Measurements from ENCODE around the gene SSTR1. TPM values are rescaled to one million over a fixed set of nuclear protein-coding genes. Genes with fewer than 3 reads are reported as not detected.

Gene SSTR1, protein sequence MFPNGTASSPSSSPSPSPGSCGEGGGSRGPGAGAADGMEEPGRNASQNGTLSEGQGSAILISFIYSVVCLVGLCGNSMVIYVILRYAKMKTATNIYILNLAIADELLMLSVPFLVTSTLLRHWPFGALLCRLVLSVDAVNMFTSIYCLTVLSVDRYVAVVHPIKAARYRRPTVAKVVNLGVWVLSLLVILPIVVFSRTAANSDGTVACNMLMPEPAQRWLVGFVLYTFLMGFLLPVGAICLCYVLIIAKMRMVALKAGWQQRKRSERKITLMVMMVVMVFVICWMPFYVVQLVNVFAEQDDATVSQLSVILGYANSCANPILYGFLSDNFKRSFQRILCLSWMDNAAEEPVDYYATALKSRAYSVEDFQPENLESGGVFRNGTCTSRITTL
- total RNA-seq: not detected
- not detected for total RNA-seq (2013)

DNA sequence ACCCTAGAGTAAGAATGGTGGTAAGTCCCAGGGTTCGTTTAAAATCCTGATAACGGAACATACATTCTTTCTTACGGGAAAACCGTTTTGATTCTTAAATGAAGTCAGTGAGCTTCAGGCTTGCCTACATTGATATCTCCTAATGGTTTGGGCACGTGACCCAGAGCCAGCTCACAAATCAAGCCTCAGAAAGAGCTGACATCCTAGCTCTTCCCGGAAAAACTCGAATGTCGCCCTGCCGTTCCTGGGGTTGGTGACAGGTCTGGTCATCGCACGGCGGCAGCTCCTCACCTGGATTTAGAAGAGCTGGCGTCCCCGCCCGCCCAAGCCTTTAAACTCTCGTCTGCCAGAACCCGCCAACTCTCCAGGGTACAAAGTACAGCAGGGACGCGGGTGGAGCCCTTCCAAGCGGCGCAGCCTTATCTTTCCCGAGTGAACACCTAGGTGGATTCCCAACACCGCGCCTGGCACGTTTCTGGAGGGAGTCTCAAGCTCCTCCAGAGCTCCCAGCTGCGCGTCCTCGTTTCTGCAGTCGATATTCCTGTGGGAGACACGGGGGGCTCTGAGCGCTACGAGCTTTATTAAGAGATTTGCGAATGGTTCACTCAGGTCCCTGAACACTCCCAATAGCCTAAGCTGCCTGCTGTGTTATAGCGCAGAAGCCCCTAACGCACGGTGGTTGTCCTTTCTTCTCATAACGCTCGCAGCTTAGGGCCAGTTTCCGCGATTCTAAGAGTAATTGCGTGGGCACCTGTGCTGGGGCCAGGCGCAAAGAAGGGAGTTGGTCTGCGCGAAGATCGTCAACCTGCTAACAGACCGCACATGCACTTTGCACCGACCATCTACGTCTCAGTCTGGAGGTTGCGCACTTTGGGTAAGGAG, at the start of gene SSTR1:
SSTR1 (plus strand) TSS at position 169 of the 882 bp plus-strand sequence. CDS start 1,486 bp downstream, outside the sequence.
- intact Hi-C loops (cut with micrococcal nuclease): no loop called here

DNA sequence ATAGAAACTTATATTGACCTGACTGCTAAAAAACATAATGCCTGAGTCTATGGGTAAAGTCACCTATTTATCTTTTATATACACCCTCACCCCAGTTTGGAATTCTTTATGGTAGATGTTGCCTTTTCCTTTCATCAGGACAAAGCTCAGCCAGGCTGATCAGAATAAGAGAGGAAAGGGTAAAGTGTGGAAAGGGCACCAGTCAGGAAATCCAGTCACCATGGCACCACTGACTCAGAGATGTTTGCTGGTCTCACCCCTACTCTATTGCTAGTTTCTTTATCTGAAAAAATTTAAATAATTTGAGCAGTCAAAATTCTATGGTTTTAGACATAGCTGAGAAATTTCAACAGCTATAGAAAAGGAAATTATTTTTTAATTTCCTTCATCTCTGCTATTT, 49.2 kb upstream of the SSTR1 start:
- H3K27me3 Mint-ChIP-seq (ENCODE audit: low read depth in 2 of 2): peaks cover 9 to 11% of the 10 kb centered on the region in 2 donors
- Histone ChIP-seq H3K9me3 (ENCODE audit: control insufficient read depth, insufficient read depth, low read length) (no peaks in the 10 kb centered on the region), H3K27me3 (ENCODE audit: control insufficient read depth, insufficient read depth, low read length) (no peaks in the 10 kb centered on the region), H3K4me1 (ENCODE audit: control insufficient read depth, insufficient read depth, low read length) (no peaks in the 10 kb centered on the region), H3K36me3 (ENCODE audit: control insufficient read depth, insufficient read depth, low read length) (no peaks in the 10 kb centered on the region), H3K4me3 (ENCODE audit: low read length) (no peak overlapping the region), H3K27ac (ENCODE audit: low read length) (no peak overlapping the region)
- H3K4me3 Mint-ChIP-seq: no peak overlapping the region
- H3K27ac Mint-ChIP-seq: no peak overlapping the region
- TF ChIP-seq, protein P1, sequence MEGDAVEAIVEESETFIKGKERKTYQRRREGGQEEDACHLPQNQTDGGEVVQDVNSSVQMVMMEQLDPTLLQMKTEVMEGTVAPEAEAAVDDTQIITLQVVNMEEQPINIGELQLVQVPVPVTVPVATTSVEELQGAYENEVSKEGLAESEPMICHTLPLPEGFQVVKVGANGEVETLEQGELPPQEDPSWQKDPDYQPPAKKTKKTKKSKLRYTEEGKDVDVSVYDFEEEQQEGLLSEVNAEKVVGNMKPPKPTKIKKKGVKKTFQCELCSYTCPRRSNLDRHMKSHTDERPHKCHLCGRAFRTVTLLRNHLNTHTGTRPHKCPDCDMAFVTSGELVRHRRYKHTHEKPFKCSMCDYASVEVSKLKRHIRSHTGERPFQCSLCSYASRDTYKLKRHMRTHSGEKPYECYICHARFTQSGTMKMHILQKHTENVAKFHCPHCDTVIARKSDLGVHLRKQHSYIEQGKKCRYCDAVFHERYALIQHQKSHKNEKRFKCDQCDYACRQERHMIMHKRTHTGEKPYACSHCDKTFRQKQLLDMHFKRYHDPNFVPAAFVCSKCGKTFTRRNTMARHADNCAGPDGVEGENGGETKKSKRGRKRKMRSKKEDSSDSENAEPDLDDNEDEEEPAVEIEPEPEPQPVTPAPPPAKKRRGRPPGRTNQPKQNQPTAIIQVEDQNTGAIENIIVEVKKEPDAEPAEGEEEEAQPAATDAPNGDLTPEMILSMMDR (IDR thresholded peaks at IDR 0.05): no peak
- DNase-seq: no peak
- no peaks in the 10 kb centered on the region for H3K9me3 Mint-ChIP-seq
- H3K36me3 Mint-ChIP-seq: no peaks in the 10 kb centered on the region
- no peaks in the 10 kb centered on the region for H3K4me1 Mint-ChIP-seq
- no peak for ATAC-seq
- intact Hi-C loops (cut with micrococcal nuclease): no loop called here

More for the DNA sequence above, at the start of gene SSTR1:
- peaks cover 5% of the 10 kb centered on the region for H3K36me3 Mint-ChIP-seq
- peaks cover 3% of the 10 kb centered on the region for H3K4me1 ChIP-seq (ENCODE audit: control insufficient read depth, insufficient read depth, low read length)
- H3K9me3 ChIP-seq (ENCODE audit: control insufficient read depth, insufficient read depth, low read length): no peaks in the 10 kb centered on the region
- H3K4me3 ChIP-seq (ENCODE audit: low read length): no peak within 1 kb of the TSS
- DNase-seq (no peak), ATAC-seq (no peak)
- no peaks in the 10 kb centered on the region for H3K36me3 ChIP-seq (ENCODE audit: control insufficient read depth, insufficient read depth, low read length)
- WGBS (ENCODE audit: insufficient coverage): 5% methylated on average over 49 of the region's 49 CpGs
- H3K27me3 ChIP-seq (ENCODE audit: control insufficient read depth, insufficient read depth, low read length): peaks cover 25% of the 10 kb centered on the region
- no peak within 1 kb of the TSS for H3K27ac Mint-ChIP-seq
- peaks cover 0 to 2% of the 10 kb centered on the region in 2 donors for H3K9me3 Mint-ChIP-seq
- no peak within 1 kb of the TSS for H3K27ac ChIP-seq (ENCODE audit: low read length)
- TF ChIP-seq, protein P1 (IDR thresholded peaks at IDR 0.05): no peak
- H3K4me1 Mint-ChIP-seq: peaks cover 0 to 10% of the 10 kb centered on the region in 2 donors
- peaks cover 63 to 82% of the 10 kb centered on the region in 2 donors for H3K27me3 Mint-ChIP-seq (ENCODE audit: low read depth in 2 of 2)
- no peak within 1 kb of the TSS for H3K4me3 Mint-ChIP-seq

DNA sequence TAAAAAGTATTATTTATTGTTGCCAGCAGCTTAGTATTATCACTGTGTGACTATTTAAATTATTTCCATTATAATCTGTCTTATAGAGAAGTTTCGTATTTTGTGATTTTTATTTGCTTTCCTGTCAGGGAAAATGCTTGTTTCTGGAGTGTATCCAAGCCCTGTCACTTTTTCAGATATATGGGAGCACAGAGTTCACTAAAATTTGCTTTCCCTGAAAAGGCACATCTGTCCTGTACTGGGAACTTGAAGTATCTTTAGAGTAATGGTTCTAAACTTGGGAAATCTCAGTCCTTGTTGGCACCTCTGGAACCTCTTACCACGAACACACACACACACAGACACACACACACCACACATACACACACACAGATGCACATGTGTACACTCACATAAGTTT, 39.3 kb upstream of the SSTR1 start:
- H3K27me3 Mint-ChIP-seq (ENCODE audit: low read depth in 2 of 2): peaks cover 18 to 24% of the 10 kb centered on the region in 2 donors
- Histone ChIP-seq H3K9me3 (ENCODE audit: control insufficient read depth, insufficient read depth, low read length) (no peaks in the 10 kb centered on the region), H3K27ac (ENCODE audit: low read length) (no peak overlapping the region), H3K4me1 (ENCODE audit: control insufficient read depth, insufficient read depth, low read length) (no peaks in the 10 kb centered on the region), H3K27me3 (ENCODE audit: control insufficient read depth, insufficient read depth, low read length) (peaks cover 4% of the 10 kb centered on the region), H3K4me3 (ENCODE audit: low read length) (no peak overlapping the region), H3K36me3 (ENCODE audit: control insufficient read depth, insufficient read depth, low read length) (no peaks in the 10 kb centered on the region)
- DNase-seq (no peak), ATAC-seq (no peak)
- intact Hi-C loops (cut with micrococcal nuclease): no loop called here
- H3K27ac Mint-ChIP-seq: no peak overlapping the region
- H3K4me1 Mint-ChIP-seq: no peaks in the 10 kb centered on the region
- no peak overlapping the region for H3K4me3 Mint-ChIP-seq
- WGBS (ENCODE audit: insufficient coverage): 67% methylated on average over 2 of the region's 2 CpGs
- no peaks in the 10 kb centered on the region for H3K36me3 Mint-ChIP-seq
- H3K9me3 Mint-ChIP-seq: no peaks in the 10 kb centered on the region
- TF ChIP-seq, protein P1 (IDR thresholded peaks at IDR 0.05): no peak

All from natural killer cell (primary cell).